Measurements from ENCODE around the gene PCSK4. TPM values are rescaled to one million over a fixed set of nuclear protein-coding genes. Genes with fewer than 3 reads are reported as not detected.

The PCSK4 gene
- total and polyA plus RNA-seq, 9 of the 15 experiments (the other 6 are each of a cell fraction or from before 2014, with no cell fraction given), result 0.01 to 9.1 (median 2.1) TPM; not detected in 1

- TF ChIP-seq UBTF (IDR thresholded peaks at IDR 0.05; ENCODE audit: borderline replicate concordance in 1 of 2, low read depth in 2 of 2, low read length in 2 of 2) (peak in 1 of 2 experiments; percentile 81; a peak in 2 of 4 replicates), U2AF1 (optimal IDR thresholded peaks at IDR 0.05; ENCODE audit: low read depth, low read length) (peak; percentile 90), ATF7 (IDR thresholded peaks at IDR 0.05) (peak; percentile 50; the same call in 1 of the 2 replicates), PCBP1 (IDR thresholded peaks at IDR 0.05; ENCODE audit: low read depth, low read length, poor library complexity, severe bottlenecking) (peak; percentile 70), TCF7L2 (IDR thresholded peaks at IDR 0.05; ENCODE audit: low read depth, low read length) (no peak), TAF1 (IDR thresholded peaks at IDR 0.05; ENCODE audit: control insufficient read depth, extremely low read depth, insufficient read depth, low read length, severe bottlenecking) (no peak), ZNF134 (CRISPR knock-in tag; conservative IDR thresholded peaks at IDR 0.05) (no peak), HMGN3 (IDR thresholded peaks at IDR 0.05; ENCODE audit: borderline replicate concordance, extremely low read depth, insufficient read length, low read depth, low read length) (peak; percentile 60), SMAD4 (CRISPR knock-in tag; conservative IDR thresholded peaks at IDR 0.05) (peak; percentile 61; the same call in 1 of the 2 replicates), KAT7 (CRISPR knock-in tag; IDR thresholded peaks at IDR 0.05; ENCODE audit: borderline replicate concordance) (peak; percentile 84; the same call in 1 of the 2 replicates), NRF1 (conservative IDR thresholded peaks at IDR 0.05 in 1 of 2, IDR thresholded peaks at IDR 0.05 in 1 of 2) (peak; percentile 85 to 87), L3MBTL2 (IDR thresholded peaks at IDR 0.05) (peak; percentile 47; the same call in 1 of the 2 replicates), NKRF (IDR thresholded peaks at IDR 0.05; ENCODE audit: borderline replicate concordance) (0 out of 2 replicates have a peak, but pooled peaks have one; percentile 51), SMARCC2 (IDR thresholded peaks at IDR 0.05; ENCODE audit: low read depth) (0 out of 2 replicates have a peak, but pooled peaks have one; percentile 26), RNF2 (IDR thresholded peaks at IDR 0.05) (peak; percentile 43; the same call in 1 of the 2 replicates), ZNF717 (CRISPR knock-in tag; IDR thresholded peaks at IDR 0.05) (no peak), CEBPG (CRISPR knock-in tag; IDR thresholded peaks at IDR 0.05) (no peak; the same call in 1 of the 2 replicates), CEBPG (tag; conservative IDR thresholded peaks at IDR 0.05 in 1 of 2, IDR thresholded peaks at IDR 0.05 in 1 of 2) (no peak), ADNP (tag; IDR thresholded peaks at IDR 0.05) (peak; percentile 69; the same call in 1 of the 2 replicates), ZNF766 (CRISPR knock-in tag; conservative IDR thresholded peaks at IDR 0.05) (no peak), RFX7 (CRISPR knock-in tag; IDR thresholded peaks at IDR 0.05) (no peak), HDAC1 (IDR thresholded peaks at IDR 0.05) (peak in 1 of 2 experiments; percentile 51; a peak in 2 of 4 replicates), MAZ (CRISPR knock-in tag; conservative IDR thresholded peaks at IDR 0.05 in 1 of 2, IDR thresholded peaks at IDR 0.05 in 1 of 2) (peak; percentile 70 to 84)
These were observed 44.8 kb downstream of the PCSK4 start (continued) for GRCh38 chr19:1445185-1445931.
